Activated B cell treated with CpG ODN at 0.5 μM for 24 hours (primary cell): Measurements from ENCODE around the gene GALNT14. TPM values are rescaled to one million over a fixed set of nuclear protein-coding genes. Genes with fewer than 3 reads are reported as not detected.

Experiments
- ATAC-seq: fragments of 200-7000 bp; cut with Tn5 transposase; one replicate; pipeline ENCODE4 v1.10.0; 2021; ENCODE audit warnings: low read depth, mild to moderate bottlenecking, moderate library complexity
- CTCF ChIA-PET: fragments of 350-600 bp; sonication (Branson Sonifier 250); formaldehyde crosslinking; loops from one replicate; lab custom pipeline; 2021; ENCODE audit warnings: antibody characterized with exemption; lab: Charles Lee
- POLR2A ChIA-PET: fragments of 350-600 bp; sonication (Branson Sonifier 250); formaldehyde crosslinking; loops from one replicate; lab custom pipeline; 2021; ENCODE audit warnings: antibody characterized with exemption; lab: Charles Lee
- DNase-seq: peaks from one replicate; pipeline ENCODE4 v3.0.0; 2022
- H3K27ac Mint-ChIP-seq: one replicate; pipeline ENCODE4 v1.8.0; 2020; ENCODE audit warnings: mixed read lengths
- H3K27me3 Mint-ChIP-seq: one replicate; pipeline ENCODE4 v1.8.0; 2021; ENCODE audit warnings: mixed read lengths
- H3K36me3 Mint-ChIP-seq: one replicate; pipeline ENCODE4 v1.8.0; 2021; ENCODE audit warnings: low read depth, mixed read lengths
- H3K4me1 Mint-ChIP-seq: one replicate; pipeline ENCODE4 v1.8.0; 2021; ENCODE audit warnings: mixed read lengths
- H3K4me3 Mint-ChIP-seq: one replicate; pipeline ENCODE4 v1.8.0; 2020; ENCODE audit warnings: mild to moderate bottlenecking, mixed read lengths
- H3K9me3 Mint-ChIP-seq: one replicate; pipeline ENCODE4 v1.8.0; 2020; ENCODE audit warnings: mixed read lengths
- intact Hi-C: fragments of 100-400 bp; cut with micrococcal nuclease; formaldehyde crosslinking; loops from one replicate; pipeline ENCODE4 v1.15.1; 2024
- total RNA-seq: library from RNA; stranded (reverse); gene quantifications from 2 replicates; pipeline ENCODE4 v1.2.3, GENCODE V29; 2022
- TF ChIP-seq, protein P1 (sequence below): fragments of 200-600 bp; IDR thresholded peaks from one replicate; pipeline ENCODE4 v1.8.0; 2022; ENCODE audit warnings: antibody characterized with exemption, mild to moderate bottlenecking

The GALNT14 gene
- total RNA-seq, 1 donor from 2014 or later: 6.6 TPM

- H3K27ac Mint-ChIP-seq: no peak overlapping the region
- TF ChIP-seq, protein P1, sequence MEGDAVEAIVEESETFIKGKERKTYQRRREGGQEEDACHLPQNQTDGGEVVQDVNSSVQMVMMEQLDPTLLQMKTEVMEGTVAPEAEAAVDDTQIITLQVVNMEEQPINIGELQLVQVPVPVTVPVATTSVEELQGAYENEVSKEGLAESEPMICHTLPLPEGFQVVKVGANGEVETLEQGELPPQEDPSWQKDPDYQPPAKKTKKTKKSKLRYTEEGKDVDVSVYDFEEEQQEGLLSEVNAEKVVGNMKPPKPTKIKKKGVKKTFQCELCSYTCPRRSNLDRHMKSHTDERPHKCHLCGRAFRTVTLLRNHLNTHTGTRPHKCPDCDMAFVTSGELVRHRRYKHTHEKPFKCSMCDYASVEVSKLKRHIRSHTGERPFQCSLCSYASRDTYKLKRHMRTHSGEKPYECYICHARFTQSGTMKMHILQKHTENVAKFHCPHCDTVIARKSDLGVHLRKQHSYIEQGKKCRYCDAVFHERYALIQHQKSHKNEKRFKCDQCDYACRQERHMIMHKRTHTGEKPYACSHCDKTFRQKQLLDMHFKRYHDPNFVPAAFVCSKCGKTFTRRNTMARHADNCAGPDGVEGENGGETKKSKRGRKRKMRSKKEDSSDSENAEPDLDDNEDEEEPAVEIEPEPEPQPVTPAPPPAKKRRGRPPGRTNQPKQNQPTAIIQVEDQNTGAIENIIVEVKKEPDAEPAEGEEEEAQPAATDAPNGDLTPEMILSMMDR: no peak
- intact Hi-C loops: no loop called here
These were observed 117.5 kb downstream of the GALNT14 start for GRCh38 chr2:31020713-31021112.

DNA sequence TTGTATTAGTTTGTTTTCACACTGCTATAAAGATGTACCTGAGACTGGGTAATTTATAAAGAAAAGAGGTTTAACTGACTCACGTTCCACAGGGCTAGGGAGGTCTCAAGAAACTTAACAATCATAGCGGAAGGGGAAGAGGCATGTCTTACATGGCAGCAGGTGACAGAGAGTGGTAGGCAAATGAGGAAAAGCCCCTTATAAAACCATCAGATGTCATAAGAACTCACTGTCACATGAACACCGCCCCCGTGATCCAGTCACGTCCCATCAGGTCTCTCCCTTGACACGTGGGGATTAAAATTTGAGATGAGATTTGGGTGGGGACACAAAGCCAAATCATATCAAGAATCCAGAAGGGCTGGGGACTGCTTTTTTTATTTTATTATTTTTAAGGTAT is 120.0 kb downstream of the GALNT14 start:
- no peaks in the 10 kb centered on the region for H3K9me3 Mint-ChIP-seq
- peak; percentile 42 for ATAC-seq
- H3K4me3 Mint-ChIP-seq: no peak overlapping the region
- no peak for DNase-seq
- TF ChIP-seq, protein P1: no peak
- peaks cover 8% of the 10 kb centered on the region for H3K4me1 Mint-ChIP-seq
- no peaks in the 10 kb centered on the region for H3K27me3 Mint-ChIP-seq
- no peaks in the 10 kb centered on the region for H3K36me3 Mint-ChIP-seq
- ChIA-PET POLR2A (no interaction called here), CTCF (no interaction called here)
- H3K27ac Mint-ChIP-seq: peak overlapping the region; percentile 27
- intact Hi-C loops: no loop called here

More at GRCh38 chr2:31020713-31021112, 117.5 kb downstream of the GALNT14 start:
- no peaks in the 10 kb centered on the region for H3K36me3 Mint-ChIP-seq
- H3K4me1 Mint-ChIP-seq: peaks cover 8% of the 10 kb centered on the region
- no peaks in the 10 kb centered on the region for H3K9me3 Mint-ChIP-seq
- ChIA-PET POLR2A (no interaction called here), CTCF (no interaction called here)
- no peak overlapping the region for H3K4me3 Mint-ChIP-seq
- ATAC-seq (no peak), DNase-seq (no peak)
- no peaks in the 10 kb centered on the region for H3K27me3 Mint-ChIP-seq

- DNase-seq (no peak), ATAC-seq (no peak)
- Mint-ChIP-seq H3K4me1 (peaks cover 15% of the 10 kb centered on the region), H3K36me3 (no peaks in the 10 kb centered on the region), H3K27ac (no peak overlapping the region), H3K27me3 (no peaks in the 10 kb centered on the region), H3K9me3 (no peaks in the 10 kb centered on the region), H3K4me3 (no peak overlapping the region)
- ChIA-PET CTCF (no interaction called here), POLR2A (no interaction called here)
- intact Hi-C loops: no loop called here
- TF ChIP-seq, protein P1: no peak
These were observed 121.6 kb downstream of the GALNT14 start for GRCh38 chr2:31016648-31017047.

GRCh38 chr2:31014516-31014915 is 123.7 kb downstream of the GALNT14 start:
- no peak for DNase-seq
- TF ChIP-seq, protein P1: no peak
- H3K9me3 Mint-ChIP-seq: no peaks in the 10 kb centered on the region
- POLR2A ChIA-PET: no interaction called here
- H3K36me3 Mint-ChIP-seq: no peaks in the 10 kb centered on the region
- intact Hi-C loops: no loop called here
- CTCF ChIA-PET: no interaction called here
- peaks cover 15% of the 10 kb centered on the region for H3K4me1 Mint-ChIP-seq
- no peaks in the 10 kb centered on the region for H3K27me3 Mint-ChIP-seq
- no peak overlapping the region for H3K27ac Mint-ChIP-seq
- no peak overlapping the region for H3K4me3 Mint-ChIP-seq
- ATAC-seq: no peak

GRCh38 chr2:31013301-31013700 is 124.9 kb downstream of the GALNT14 start:
- Mint-ChIP-seq H3K4me1 (peaks cover 14% of the 10 kb centered on the region), H3K36me3 (no peaks in the 10 kb centered on the region), H3K27me3 (no peaks in the 10 kb centered on the region), H3K27ac (no peak overlapping the region), H3K4me3 (no peak overlapping the region), H3K9me3 (no peaks in the 10 kb centered on the region)
- ATAC-seq (no peak), DNase-seq (no peak)
- intact Hi-C loops: no loop called here
- TF ChIP-seq, protein P1: no peak
- ChIA-PET POLR2A (no interaction called here), CTCF (no interaction called here)
